ENCODE measurements around the gene CCDC85A. TPM values are rescaled to one million over a fixed set of nuclear protein-coding genes. Genes with fewer than 3 reads are reported as not detected.
"Not testable (repeated sequence)": the region's sequence is repeated elsewhere in the genome, so short reads cannot be mapped to it uniquely, and the experiment has no call there.

CCDC85A gene
- polyA plus RNA-seq (0.01 to 0.03 TPM in 2 of 3 replicates, not detected in the other), polyA minus RNA-seq (0.10 TPM in 1 of 3 replicates, not detected in the others)
- not detected for polyA plus RNA-seq (2011; ENCODE audit: low read depth)
- polyA plus RNA-seq (2011; cell fraction: cytosol; rRNA removed), result not detected in 2 replicates
- 0.05 TPM in 1 of 2 replicates, not detected in the other for polyA plus RNA-seq (2011; cell fraction: nucleus; rRNA removed)
- 0.04 TPM in 1 of 2 replicates, not detected in the other for polyA plus RNA-seq (2012; ENCODE audit: low replicate concordance)
- not detected for polyA minus RNA-seq (2011; cell fraction: cytosol; rRNA and poly(A)+ RNA removed)
- polyA minus RNA-seq (2011; cell fraction: nucleus; rRNA and poly(A)+ RNA removed), result not detected in 2 replicates

DNA sequence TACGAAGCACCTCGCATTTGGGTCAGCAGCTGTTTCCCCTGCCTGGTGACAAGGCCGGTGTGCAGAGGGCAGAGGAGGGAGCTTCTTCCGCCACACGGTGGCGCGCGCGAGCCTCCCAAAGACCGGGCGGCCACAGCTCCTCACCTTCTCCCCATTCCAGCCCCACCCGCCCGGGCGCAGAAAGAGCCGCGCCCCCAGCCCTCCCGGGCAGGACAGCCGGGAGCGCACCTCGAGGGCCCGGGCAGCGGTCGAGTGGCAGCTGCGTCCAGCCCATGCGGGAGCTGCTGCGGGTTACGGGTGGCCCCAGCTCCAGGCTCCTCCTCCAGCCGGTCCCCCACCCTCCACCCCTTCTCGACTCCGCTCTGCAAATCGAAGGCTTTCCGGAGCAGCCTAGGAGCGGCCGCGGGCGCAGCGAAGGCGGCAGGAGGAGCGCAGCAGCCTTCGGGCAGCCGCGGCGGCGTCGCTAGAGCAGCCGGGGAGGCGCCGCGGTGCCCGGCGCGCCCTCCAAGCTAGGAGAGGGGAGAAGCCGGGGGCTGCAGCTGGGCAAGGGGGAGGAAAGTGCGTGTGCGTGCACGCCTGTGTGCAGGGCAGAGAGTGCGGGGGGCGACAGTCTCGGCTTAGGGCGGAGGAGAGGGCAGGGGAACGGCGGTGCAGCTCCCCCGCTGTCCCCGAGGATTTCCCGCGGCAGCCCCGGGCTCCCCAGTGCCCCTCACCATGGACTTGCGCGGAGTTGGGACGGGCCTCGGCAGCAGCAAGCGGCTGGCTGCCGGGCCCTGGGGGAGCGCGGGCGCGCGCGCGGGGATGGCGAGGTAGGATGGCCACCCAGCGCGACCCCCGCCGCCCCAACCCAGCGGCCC, at the start of gene CCDC85A:
TSS of gene CCDC85A (plus strand) at position 348 of the 857 bp plus-strand sequence. CDS start 635 bp downstream, outside the sequence.
- dilution Hi-C loops (cut with MboI; ENCODE audit: extremely low pct_ligation_motif_present, low sequenced_read_pairs), result no loop called here
- Histone ChIP-seq H3K79me2 (ENCODE audit: control insufficient read depth, insufficient read depth, low read length) (no peaks in the 10 kb centered on the region), H3K9ac (ENCODE audit: control insufficient read depth, extremely low read depth, insufficient read depth, low read length) (no peak within 1 kb of the TSS), H3K9me3 (ENCODE audit: control insufficient read depth, low read depth, low read length) (no peaks in the 10 kb centered on the region), H4K20me1 (ENCODE audit: control insufficient read depth, extremely low read depth, insufficient read depth, low read length) (no peaks in the 10 kb centered on the region), H3K27ac (ENCODE audit: control insufficient read depth, insufficient read depth, low read length) (no peak within 1 kb of the TSS), H3K4me3 (ENCODE audit: control insufficient read depth in 2 of 3, extremely low read depth in 1 of 3, insufficient read depth in 2 of 3, low read depth in 1 of 3, low read length in 3 of 3) (peak within 1 kb of the TSS; percentile 45 to 67 (median 59)), H2AFZ (ENCODE audit: control insufficient read depth, low read length) (peak within 1 kb of the TSS; percentile 63), H3K4me2 (ENCODE audit: control insufficient read depth, extremely low read depth, insufficient read depth, low read depth, low read length) (peak within 1 kb of the TSS; percentile 72), H3K9me1 (ENCODE audit: control insufficient read depth, extremely low read depth, insufficient read depth, low read length) (no peaks in the 10 kb centered on the region), H3K36me3 (ENCODE audit: control insufficient read depth in 2 of 2, extremely low read depth in 1 of 2, insufficient read depth in 2 of 2, low read length in 2 of 2) (no peaks in the 10 kb centered on the region), H3K4me1 (ENCODE audit: control insufficient read depth, extremely low read depth, insufficient read depth, low read length) (peaks cover 4% of the 10 kb centered on the region), H3K27me3 (ENCODE audit: control insufficient read depth, extremely low read depth, insufficient read depth, low read length) (peaks cover 19% of the 10 kb centered on the region)
- TF ChIP-seq, protein P1, sequence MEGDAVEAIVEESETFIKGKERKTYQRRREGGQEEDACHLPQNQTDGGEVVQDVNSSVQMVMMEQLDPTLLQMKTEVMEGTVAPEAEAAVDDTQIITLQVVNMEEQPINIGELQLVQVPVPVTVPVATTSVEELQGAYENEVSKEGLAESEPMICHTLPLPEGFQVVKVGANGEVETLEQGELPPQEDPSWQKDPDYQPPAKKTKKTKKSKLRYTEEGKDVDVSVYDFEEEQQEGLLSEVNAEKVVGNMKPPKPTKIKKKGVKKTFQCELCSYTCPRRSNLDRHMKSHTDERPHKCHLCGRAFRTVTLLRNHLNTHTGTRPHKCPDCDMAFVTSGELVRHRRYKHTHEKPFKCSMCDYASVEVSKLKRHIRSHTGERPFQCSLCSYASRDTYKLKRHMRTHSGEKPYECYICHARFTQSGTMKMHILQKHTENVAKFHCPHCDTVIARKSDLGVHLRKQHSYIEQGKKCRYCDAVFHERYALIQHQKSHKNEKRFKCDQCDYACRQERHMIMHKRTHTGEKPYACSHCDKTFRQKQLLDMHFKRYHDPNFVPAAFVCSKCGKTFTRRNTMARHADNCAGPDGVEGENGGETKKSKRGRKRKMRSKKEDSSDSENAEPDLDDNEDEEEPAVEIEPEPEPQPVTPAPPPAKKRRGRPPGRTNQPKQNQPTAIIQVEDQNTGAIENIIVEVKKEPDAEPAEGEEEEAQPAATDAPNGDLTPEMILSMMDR (optimal IDR thresholded peaks at IDR 0.05 in 1 of 3, IDR thresholded peaks at IDR 0.05 in 1 of 3, conservative IDR thresholded peaks at IDR 0.05 in 1 of 3; ENCODE audit: extremely low read depth in 1 of 3, insufficient read depth in 2 of 3, low read length in 3 of 3), result peak; percentile 67 to 96 (median 84)
- peak; percentile 26 for TF ChIP-seq EZH2 (IDR thresholded peaks at IDR 0.05; ENCODE audit: low read length)
- FAIRE-seq (no peak), DNase-seq (ENCODE audit: low read depth, low spot score) (no peak)

- H3K27me3 ChIP-seq (ENCODE audit: control insufficient read depth, extremely low read depth, insufficient read depth, low read length), result no peaks in the 10 kb centered on the region
- no peak for FAIRE-seq
- H3K27ac ChIP-seq (ENCODE audit: control insufficient read depth, insufficient read depth, low read length), result no peak overlapping the region
- H4K20me1 ChIP-seq (ENCODE audit: control insufficient read depth, extremely low read depth, insufficient read depth, low read length), result no peaks in the 10 kb centered on the region
- TF ChIP-seq EZH2 (IDR thresholded peaks at IDR 0.05; ENCODE audit: low read length), result no peak
- TF ChIP-seq, protein P1 (optimal IDR thresholded peaks at IDR 0.05 in 1 of 3, IDR thresholded peaks at IDR 0.05 in 1 of 3, conservative IDR thresholded peaks at IDR 0.05 in 1 of 3; ENCODE audit: extremely low read depth in 1 of 3, insufficient read depth in 2 of 3, low read length in 3 of 3), result no peak
- no peak overlapping the region for H3K4me3 ChIP-seq (ENCODE audit: control insufficient read depth in 2 of 3, extremely low read depth in 1 of 3, insufficient read depth in 2 of 3, low read depth in 1 of 3, low read length in 3 of 3)
- H3K4me1 ChIP-seq (ENCODE audit: control insufficient read depth, extremely low read depth, insufficient read depth, low read length), result no peaks in the 10 kb centered on the region
- H3K36me3 ChIP-seq (ENCODE audit: control insufficient read depth in 2 of 2, extremely low read depth in 1 of 2, insufficient read depth in 2 of 2, low read length in 2 of 2), result no peaks in the 10 kb centered on the region
- H3K9me3 ChIP-seq (ENCODE audit: control insufficient read depth, low read depth, low read length), result no peaks in the 10 kb centered on the region
- H3K79me2 ChIP-seq (ENCODE audit: control insufficient read depth, insufficient read depth, low read length), result no peaks in the 10 kb centered on the region
- H3K4me2 ChIP-seq (ENCODE audit: control insufficient read depth, extremely low read depth, insufficient read depth, low read depth, low read length), result no peak overlapping the region
- no peak for DNase-seq (ENCODE audit: low read depth, low spot score)
- no peak overlapping the region for H2AFZ ChIP-seq (ENCODE audit: control insufficient read depth, low read length)
- dilution Hi-C loops (cut with MboI; ENCODE audit: extremely low pct_ligation_motif_present, low sequenced_read_pairs), result no loop called here
- no peaks in the 10 kb centered on the region for H3K9me1 ChIP-seq (ENCODE audit: control insufficient read depth, extremely low read depth, insufficient read depth, low read length)
- no peak overlapping the region for H3K9ac ChIP-seq (ENCODE audit: control insufficient read depth, extremely low read depth, insufficient read depth, low read length)
Measured at GRCh38 chr2:56134861-56135260, 48.9 kb upstream of the CCDC85A start.

DNA sequence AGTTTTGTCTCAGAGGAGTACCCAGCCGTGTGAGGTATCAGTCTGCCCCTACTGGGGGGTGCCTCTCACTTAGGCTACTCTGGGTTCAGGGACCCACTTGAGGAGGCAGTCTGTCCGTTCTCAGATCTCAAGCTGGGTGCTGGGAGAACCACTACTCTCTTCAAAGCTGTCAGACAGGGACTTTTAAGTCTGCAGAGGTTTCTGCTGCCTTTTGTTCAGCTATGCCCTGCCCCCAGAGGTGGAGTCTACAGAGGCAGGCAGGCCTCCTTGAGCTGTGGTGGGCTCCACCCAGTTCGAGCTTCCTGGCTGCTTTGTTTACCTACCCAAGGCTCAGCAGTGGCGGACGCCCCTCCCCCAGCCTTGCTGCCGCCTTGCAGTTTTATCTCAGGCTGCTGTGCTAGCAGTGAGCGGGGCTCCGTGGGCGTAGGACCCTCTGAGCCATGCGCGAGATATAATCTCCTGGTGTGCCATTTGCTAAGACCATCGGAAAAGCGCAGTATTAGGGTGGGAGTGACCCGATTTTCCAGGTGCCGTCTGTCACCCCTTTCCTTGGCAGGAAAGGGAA, 41.2 kb upstream of the CCDC85A start:
- dilution Hi-C loops (cut with MboI; ENCODE audit: extremely low pct_ligation_motif_present, low sequenced_read_pairs); H3K79me2 ChIP-seq (ENCODE audit: control insufficient read depth, insufficient read depth, low read length); H3K9me3 ChIP-seq (ENCODE audit: control insufficient read depth, low read depth, low read length); H3K9me1 ChIP-seq (ENCODE audit: control insufficient read depth, extremely low read depth, insufficient read depth, low read length); H2AFZ ChIP-seq (ENCODE audit: control insufficient read depth, low read length); H3K27ac ChIP-seq (ENCODE audit: control insufficient read depth, insufficient read depth, low read length); H3K36me3 ChIP-seq (ENCODE audit: control insufficient read depth in 2 of 2, extremely low read depth in 1 of 2, insufficient read depth in 2 of 2, low read length in 2 of 2); H3K4me2 ChIP-seq (ENCODE audit: control insufficient read depth, extremely low read depth, insufficient read depth, low read depth, low read length); H3K4me1 ChIP-seq (ENCODE audit: control insufficient read depth, extremely low read depth, insufficient read depth, low read length); H3K9ac ChIP-seq (ENCODE audit: control insufficient read depth, extremely low read depth, insufficient read depth, low read length); H3K4me3 ChIP-seq (ENCODE audit: control insufficient read depth in 2 of 3, extremely low read depth in 1 of 3, insufficient read depth in 2 of 3, low read depth in 1 of 3, low read length in 3 of 3); FAIRE-seq; H3K27me3 ChIP-seq (ENCODE audit: control insufficient read depth, extremely low read depth, insufficient read depth, low read length); H4K20me1 ChIP-seq (ENCODE audit: control insufficient read depth, extremely low read depth, insufficient read depth, low read length); DNase-seq (ENCODE audit: low read depth, low spot score): not testable (repeated sequence)

Data from keratinocyte (primary cell).